Activated T-helper 1 cell treated with anti-CD3 and anti-CD28 coated beads, Interleukin-2, amount 50 U/mL, for 16 hours (primary cell): ENCODE results near the gene MLIP.
"Not testable (repeated sequence)": the region's sequence is repeated elsewhere in the genome, so short reads cannot be mapped to it uniquely, and the experiment has no call there.

ENCODE experiments used
- DNase-seq, 2 donors: peaks; one replicate each; pipeline ENCODE4 v3.0.0-alpha.2; 2020; ENCODE audit warnings: low read depth in 1 of 2, low spot score in 1 of 2

MLIP gene

DNA sequence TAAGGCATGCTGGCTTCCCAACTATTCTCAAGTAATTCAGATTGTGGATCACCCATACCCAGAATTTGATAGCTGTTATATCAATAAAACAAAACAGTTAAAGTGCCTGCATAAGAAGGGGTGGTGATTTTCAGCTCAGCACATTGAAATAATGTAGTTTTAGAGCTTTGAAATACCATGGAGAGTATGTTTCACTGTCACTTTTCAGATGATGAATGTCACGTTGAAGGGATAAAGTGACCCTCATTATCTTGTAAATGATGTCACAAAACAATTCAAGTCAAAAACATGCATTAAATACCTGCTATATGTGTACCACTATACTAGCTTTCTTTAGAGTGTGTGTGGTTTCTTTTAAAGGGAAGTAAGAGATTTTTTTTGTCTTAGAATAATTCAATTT lies 27.6 kb downstream of the MLIP start:
- no peak for DNase-seq

DNA sequence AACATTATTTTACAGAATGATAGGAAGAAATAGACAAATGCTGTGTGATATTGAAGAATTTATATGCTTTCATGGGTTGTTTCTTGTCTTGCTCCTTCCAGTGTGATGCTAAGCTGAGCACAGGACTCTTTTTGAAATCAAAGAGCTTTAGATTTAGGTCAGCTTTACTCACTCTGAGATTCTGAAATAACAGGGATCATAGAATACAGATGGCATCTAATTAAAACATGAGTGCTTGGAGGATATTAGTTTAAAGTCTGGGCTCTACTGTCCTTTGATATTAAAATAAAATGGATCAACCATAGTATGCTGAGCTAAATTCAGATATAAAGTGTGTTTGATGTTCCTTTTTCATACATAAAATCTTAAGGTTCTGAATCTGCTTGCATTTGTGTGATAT lies 29.6 kb downstream of the MLIP start:
- no peak for DNase-seq

DNA sequence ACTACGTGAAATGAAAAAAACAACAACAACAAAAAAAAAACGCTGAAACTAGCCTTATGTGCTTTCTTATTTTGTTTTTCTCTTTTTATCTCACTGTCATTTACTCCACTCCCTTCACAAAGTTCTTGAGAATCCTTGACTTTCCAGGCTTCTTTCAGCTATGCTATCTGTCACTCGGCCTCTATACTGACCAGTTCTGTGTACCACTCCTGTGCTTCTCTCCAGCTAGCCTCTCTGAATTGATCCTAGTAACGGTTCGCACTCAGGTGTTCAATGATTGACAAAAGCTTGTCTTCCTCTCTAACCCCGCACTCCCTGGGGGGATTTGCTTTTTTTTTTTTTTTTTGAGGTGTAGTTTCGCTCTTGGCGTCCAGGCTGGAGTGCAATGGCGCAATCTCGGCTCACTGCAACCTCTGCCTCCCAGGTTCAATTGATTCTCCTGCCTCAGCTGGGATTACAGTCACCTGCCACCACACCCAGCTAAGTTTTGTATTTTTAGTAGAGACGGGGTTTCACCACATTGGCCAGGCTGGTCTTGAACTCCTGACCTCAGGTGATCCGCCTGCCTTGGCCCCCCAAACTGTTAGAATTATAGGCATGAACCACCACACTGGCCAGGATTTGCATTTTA lies 31.8 kb downstream of the MLIP start:
- no peak for DNase-seq

DNA sequence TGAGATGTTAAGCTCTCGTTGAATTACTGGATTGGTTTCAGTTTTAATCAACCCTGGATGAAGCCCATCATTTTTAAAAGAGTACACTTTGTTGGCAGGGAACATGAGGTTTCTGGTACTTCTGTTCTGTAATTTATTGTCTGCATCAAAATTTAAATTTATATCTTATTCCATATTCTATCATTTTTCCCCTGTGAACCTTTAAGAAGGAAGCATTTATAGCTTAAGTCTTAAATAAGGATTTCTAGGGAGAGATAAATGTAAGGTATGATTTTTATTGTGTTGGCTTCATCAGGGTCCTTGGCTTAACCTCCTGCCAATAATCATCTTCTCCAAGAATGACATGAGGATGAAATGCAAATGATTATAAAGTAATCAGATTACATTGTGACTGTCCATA lies 40.6 kb downstream of the MLIP start:
- no peak for DNase-seq

DNA sequence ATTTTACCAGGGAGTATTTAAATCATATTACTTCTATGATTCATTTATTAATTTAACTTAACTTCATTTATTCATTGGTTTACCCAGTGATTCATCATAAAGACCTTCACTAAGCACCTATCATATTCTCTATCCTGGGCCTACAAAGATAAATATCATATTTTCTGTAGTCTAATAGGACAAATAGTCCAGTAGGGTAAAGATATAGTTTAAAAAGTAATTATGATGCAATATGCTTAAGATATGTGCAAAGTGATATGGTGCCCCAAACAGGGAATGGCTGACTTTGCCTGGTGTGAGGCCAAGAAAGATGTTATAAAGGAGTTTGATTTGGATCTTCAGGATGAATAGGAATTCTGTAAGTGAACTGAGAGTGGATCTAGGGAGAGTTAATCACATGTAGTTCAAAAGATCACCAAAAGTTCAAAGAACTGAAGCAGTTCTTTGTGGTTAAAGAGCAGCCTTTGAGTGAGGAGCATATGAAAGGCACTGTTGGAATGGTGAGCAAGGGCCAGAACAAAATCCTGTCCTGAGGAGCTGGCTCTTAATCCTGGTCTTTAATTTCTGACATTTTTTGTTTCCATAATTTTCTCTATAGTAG lies 45.5 kb downstream of the MLIP start:
- no peak for DNase-seq

DNA sequence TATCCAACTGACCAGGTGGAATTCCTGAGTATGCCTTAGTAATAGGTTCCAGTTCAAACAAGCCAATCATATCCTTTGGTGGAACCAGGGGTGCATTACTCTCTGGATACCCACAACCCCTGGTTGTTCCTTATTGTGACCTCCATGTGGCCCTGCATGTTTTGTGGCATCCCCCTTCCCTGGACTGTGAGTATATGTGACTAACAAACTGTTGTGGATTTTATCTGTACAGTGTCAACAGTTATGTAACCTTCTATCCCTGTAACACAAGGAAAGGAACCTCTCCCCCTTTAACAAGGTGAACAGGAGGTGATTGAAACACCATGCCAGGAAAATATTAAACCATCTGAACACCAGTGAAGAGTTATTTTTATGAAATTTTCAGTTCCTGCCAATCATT lies 46.2 kb downstream of the MLIP start:
- no peak for DNase-seq

DNA sequence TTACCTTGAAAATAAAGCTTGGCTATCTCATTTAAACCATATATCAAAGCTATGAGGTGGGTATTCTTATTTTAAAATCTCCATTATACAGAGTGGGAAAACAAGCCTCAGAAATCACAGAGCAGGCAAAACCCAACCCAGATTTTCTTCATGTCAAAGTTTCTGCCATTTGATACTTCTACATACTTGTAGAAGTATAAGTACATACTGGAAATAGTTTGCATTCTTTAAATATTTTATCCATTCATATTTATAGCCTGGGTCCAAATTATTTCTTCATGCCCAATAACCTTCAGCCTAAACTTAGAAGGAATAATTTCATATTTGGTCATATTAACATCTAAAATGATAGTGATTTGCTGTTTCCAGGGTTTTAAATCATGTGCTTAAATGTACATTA lies 61.8 kb downstream of the MLIP start:
- DNase-seq, result no peak

DNA sequence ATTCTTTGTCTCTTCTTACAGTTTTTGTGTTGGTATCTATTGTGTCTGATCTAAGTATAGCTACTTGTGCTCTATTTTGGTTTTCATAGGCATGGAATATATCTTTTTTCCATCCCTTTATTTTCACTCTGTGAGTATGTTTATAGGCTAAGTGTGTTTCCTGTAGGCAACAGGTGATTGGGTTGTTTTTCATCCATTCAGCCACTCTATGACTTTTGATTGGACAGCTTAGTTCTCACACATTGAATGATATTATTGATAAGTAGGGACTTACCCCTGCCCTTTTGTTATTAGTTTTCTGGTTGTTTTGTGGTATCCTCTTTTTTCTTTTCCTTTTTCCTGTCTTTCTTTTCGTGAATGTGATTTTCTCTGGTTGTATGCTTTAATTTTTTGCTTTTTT lies 67.9 kb downstream of the MLIP start:
- no peak for DNase-seq

DNA sequence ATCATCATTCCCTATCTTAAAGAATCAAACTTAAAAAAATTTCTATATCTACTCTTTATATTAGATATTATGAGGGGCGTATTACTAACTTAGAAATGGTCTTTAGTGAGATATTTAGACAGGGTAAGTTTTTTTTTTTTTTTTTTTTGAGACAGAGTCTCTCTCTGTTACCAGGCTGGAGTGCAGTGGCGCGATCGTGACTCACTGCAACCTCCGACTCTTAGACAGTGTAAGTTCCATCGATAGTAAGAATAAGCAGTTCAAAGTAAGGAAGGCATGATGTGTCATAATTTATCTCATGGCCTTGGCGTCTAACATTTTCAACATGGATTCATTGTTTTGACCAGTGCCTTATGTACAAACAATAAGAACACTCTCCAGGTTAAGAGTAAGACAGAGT lies 72.4 kb downstream of the MLIP start:
- no peak for DNase-seq

DNA sequence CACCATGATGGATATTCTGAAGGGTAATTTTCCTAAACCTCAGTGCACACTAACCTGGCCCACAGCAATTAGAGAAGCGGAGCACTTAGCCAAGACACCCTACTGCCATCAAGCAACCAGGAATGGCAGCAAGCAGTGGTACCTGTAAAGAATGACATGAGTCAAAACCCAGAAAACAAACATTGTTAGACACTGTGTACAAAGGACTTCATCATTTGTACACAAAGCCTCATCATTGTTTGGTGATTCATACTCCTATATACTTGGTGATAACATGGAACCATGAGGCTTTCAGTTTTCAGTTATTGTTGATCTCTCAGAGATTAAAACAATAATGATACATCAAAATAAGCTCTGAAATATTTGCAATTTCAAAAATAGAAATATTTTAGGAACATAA lies 74.6 kb downstream of the MLIP start:
- no peak for DNase-seq

DNA sequence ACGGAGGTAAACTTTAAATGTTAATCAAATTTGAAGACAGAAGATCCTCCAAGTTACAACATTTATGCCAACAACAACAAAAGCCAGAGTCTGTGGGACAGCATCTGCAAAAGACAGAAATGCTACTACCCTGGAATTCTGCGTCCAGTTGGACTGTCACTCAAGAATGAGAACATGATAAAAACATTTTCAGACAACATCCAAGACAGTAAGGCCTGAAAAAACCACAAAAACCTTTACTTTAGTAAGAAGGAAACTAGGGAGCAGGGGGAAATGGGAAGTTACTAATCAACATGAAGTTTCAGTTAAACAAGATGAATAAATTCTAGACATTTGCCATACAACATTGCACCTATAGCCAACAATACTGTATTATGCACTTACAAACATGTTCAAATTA lies 77.6 kb downstream of the MLIP start:
- no peak for DNase-seq

DNA sequence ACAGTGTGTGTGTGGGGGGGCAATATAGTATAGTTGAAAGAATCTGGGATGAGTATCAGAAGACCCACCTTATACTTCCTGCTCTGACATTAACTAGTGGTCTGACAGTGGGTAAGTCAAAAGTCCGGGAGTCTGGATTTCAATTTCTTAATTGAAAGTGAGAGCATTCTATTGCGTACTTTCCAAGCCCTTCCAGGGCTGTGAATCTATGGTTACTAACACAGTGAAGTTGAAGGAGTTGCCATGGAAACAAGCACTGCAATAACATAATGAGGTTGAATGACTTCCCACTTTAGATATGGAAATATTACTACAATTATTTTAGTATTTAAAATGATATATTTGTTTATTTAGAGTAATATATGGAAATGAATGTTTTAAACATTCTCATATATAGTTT lies 80.2 kb downstream of the MLIP start:
- DNase-seq, result no peak

DNA sequence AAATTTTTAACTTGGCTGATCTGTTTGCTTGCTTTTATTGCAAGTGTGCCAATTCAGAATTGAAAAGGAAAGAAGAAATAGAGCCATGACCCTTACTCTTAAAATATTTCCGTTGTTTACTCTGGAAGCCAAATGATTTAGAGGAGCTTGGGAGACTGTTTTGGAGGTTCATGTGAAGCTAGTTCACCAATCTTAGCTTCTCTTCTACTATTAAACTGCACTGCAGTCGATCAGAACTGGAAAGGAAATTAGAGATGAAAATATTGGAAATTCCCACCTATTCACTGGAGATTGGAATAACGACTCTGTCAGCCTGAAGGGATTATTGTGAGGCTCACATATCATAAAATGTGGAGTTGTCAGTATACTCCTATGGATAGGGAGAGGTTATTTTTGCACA lies 81.8 kb downstream of the MLIP start:
- no peak for DNase-seq

DNA sequence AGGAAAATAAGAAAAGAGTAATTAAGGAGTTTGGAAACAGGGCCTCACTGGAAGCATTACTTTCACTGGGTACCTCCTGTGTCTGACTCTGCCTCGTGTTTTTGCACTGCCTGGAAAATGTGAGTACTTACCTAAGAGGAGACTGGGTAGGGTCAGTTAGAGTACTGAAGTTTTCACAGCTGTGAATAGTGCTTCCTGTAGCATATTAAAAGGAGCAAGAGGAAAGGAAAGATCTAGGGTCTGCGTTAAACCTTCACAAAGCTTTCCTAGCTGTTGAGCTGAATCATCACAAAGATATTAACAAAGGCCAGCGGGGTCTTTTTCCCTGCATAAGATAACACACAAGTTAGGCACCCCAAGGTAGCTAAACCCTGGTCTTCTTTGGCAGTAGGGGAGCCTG lies 82.3 kb downstream of the MLIP start:
- no peak for DNase-seq

DNA sequence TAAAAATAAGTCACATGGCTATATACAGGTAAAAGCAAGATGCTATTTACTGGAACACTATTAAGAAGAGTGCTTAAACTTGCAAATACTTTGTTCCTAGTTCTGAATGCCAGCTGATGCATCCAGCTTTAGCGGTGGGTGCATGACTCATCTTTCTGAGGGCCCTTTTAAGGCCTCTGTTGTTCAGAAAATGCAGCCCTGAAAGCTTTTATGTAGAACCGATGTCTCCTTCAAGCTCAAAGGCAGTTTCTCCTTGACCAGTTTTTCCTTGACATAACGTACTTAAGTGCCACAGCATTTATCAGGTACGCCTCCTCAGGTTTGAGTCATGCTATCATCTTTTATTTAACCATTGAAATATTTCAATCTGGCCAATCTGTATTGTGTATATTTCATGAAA lies 82.8 kb downstream of the MLIP start:
- DNase-seq, result no peak

DNA sequence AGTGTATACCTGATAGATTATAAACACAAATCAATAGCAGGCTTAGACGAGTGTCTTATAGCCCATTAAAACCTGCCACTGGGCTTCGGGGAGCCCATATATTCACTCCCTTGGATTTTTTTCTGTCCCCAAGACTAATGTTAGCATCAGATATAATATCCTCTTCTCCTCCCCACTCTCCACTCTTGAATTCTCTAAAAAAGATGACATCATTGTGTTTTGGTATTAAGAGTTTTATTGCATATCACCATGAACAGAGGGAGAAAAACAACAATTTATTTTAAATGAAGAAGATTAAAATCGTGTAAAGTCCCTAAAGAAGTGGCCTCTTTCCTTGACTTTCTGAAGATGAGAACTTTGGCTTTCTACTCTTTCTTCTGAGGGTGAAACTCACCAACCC lies 84.4 kb downstream of the MLIP start:
- DNase-seq, result no peak

DNA sequence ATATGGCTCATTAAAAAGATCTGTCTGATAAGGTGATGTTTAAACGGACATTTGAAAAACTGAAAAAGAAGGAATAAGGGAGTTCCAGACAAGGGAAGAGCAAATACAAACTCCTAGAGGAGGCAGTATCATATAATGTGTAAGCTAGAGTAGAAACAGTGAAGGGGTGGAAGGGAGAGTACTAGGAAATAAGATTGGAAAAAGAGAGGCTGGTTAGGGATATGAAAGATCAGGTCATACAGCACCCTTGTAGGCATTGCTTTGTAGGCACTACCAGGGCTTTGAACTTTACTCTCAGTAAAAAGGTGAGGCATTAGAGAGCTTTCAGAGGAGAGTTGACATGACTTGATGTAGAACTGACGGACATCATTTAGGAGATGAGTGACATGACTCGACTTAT lies 85.7 kb downstream of the MLIP start:
- no peak for DNase-seq

DNA sequence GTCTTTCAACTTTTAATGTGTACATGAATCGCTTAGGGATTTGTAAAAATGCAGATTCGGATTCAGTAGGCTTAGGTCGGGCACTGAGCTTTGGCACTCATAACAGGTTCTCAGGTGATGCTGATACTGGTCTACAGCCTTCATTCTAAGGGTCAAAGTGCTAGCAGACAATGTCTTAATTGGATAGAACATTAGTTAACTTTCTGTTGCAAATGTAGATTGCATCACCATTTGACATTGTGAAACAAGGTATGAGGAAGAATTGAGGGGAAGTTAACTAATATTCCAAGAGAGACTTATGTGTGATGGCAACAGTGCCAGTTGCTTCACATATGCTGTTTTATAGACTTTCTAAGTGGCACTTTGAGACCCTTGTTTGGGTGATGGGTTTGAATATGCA lies 86.9 kb downstream of the MLIP start:
- no peak for DNase-seq

DNA sequence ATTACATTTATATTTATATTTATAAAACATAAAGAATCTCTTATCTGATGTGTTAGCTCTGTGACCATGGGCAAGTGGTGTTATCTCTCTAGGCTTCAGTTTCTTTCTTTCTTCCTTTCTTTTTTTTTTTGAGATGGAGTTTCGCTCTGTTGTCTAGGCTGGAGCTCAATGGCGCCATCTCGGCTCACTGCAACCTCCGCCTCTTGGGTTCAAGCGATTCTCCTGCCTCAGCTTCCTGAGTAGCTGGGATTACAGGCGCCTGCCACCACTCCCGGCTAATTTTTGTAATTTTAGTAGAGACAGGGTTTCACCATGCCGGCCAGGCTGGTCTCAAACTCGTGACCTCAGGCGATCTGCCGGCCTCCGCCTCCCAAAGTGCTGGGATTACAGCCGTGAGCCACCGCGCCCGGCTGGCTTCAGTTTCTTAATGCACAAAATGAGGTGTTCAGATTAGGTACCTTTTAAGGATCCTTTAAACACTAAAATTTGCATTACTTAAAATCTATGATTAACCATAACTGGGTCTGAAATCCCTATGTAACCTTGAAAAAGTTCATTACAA lies 92.3 kb downstream of the MLIP start:
- DNase-seq, result not testable (repeated sequence)

DNA sequence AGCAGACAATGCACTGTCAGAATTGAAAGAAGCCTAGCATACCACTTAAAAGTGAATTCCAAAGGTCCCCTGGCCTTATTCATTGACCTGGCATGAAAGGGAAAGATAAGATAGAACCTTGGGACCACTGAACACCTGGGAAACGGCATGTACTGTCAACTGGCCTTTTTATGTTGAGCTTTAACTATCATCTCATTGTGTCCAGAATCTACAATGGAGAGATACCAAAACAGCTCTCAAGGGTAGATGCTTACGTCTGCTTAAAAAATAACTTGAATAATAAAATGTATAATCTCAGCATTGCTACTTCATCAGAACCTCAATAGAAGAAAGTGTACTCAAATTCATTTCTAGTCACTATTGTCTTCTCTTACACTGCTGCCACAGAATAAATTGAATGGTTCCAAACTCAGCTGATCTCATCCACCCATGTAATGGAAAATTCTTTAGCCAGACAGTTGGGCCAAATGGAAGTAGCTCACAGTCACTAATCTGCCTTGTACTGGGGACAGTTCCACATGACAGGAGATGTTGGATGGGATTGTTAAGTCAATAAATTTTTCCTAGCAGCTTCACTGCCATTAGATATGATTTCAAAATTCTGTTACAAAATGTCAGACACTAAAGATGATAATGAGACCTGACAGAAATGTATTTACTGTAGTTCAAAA lies 93.8 kb downstream of the MLIP start:
- DNase-seq, result no peak

DNA sequence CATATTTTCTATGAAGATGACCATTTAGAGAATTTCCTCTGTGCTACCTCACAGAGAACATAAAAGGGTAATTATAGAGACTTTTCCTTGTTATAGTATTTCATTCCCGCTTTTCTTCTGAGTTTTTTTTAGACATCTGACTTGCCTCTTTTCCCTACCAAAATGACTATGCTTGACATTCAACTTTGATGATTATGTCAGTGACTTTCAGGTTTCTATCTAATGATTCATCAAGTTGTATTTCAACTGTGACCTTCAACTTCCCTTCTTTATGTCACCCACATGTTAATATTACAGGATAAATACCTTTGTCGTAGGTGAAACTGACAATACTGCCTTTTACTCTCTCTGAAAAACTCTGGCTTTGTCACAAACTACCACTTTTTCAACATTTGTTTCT lies 95.3 kb downstream of the MLIP start:
- no peak for DNase-seq

DNA sequence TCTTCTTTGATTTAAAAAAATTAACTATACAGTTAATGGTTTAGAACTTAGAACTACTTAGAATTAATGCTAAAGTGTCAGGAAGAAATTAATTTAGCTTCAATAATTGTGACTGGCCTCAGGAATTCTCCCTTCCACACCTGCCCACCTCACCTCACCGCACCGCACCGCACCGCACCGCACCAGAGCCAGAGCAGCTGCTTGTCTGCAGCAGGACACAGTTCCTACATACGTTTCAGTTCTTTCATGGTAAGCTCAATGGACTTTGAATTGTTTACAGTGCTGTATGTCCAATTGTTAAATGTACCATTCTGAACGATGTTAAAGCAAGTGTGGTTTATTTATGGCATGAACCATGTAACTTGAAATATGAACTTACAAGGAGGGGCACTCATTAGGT lies 98.7 kb downstream of the MLIP start:
- DNase-seq, result not testable (repeated sequence)

DNA sequence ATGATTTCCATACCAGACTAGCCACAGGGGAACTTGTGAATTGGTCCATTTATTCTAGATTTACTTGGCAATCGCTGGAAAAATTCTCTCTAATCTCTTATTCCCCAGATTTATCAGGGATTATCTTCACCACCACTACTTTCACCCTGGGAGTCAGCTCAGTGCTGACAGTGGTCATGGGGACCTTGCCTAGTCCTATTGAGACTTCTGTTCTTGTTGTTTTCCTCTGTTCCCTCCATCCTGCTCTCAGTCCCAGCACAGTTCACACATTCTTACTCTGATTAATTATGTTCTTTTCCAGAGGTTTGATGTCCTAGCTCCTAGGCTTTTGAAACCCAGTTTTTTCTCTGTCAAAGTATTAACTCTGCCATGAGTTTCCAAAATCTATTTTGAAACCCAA lies 103.0 kb downstream of the MLIP start:
- no peak for DNase-seq
